AG20443 (cell line): Measurements from ENCODE around the gene CAV2.

Experiments used
- DNase-seq: peaks from one replicate; pipeline ENCODE4 v3.0.0; 2012; ENCODE audit warnings: low spot score, mixed read lengths

CAV2 gene

GRCh38 chr7:116546916-116547315 is 47.4 kb downstream of the CAV2 start:
- DNase-seq, result no peak

DNA sequence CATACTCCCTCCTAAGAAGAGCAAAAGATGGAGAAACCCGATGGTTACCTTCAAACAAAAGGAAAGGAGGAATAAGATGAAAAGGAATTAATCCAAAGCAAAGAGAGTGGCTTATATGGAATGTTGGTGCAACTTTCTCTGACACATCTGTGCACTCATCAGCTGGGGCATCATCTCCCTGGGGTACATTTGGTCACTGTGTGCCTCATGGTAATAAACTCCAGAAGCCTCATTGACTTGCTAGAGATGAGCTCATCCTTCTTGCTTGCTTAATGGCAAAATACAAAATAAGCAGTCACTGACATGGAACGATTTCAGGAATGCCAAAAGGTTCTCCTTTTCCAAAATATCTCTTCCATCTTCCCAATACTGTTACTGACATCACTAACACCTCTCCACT is 47.8 kb downstream of the CAV2 start:
- peak; percentile 81 for DNase-seq

DNA sequence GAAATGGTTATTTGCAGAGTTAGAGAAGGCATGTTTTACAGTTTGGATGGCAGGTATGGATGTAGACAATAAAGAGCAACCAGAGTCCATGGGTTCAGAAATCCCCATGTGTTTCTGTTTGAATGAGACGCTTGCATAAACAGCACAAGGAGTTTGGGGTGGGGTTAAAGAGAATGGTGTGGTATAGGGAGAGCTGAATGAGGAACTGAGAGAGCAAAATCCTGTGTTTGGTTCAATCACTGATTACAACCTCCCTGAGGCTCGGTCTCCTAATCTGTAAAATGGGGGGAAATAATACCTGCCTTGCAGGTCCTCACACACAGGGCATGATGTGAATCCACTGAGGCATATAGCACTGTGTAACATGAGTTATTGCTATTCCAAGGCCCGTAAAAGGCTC is 49.0 kb downstream of the CAV2 start:
- DNase-seq, result no peak

- DNase-seq, result no peak
These were observed 49.8 kb downstream of the CAV2 start for GRCh38 chr7:116549370-116549769.

- DNase-seq, result no peak
These were observed 52.2 kb downstream of the CAV2 start for GRCh38 chr7:116551692-116552091.

- DNase-seq, result no peak
These were observed 53.1 kb downstream of the CAV2 start for GRCh38 chr7:116552602-116553001.

DNA sequence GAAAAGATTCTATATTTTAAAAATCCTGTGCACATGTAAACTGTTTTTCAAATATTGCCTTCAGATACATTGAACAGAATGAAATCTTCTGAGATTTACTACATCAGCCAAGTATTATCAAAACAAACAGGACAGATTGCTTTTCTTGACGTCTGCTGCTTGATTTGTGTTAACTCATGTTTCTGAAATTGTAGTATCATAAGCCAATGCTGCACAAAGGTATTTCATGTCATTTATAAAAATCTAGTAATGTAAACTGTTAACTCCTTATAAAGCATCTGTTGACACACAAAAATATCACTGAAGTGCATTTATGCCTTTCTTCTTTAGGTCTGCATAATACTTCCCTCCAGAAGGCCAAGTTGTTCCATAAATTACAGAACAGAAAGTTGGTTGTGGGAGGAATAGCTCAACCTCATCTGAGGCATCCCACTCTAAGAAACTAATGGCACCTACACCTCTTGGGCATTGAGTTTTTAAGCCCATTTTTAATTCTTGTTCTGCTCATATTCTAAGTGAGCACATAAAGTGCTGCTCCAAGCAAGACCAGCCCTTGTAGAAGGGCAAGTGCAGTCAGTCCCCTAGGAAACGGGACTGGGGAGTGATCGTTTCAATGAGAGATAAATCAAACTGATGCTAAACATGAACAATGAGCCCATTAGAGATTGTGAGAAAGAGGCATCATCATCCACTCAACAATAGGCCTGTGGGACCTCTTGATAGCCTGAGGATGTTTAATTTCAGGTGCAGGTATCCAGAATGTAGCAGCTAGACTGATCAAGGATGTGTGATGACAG is 53.8 kb downstream of the CAV2 start:
- no peak for DNase-seq

DNA sequence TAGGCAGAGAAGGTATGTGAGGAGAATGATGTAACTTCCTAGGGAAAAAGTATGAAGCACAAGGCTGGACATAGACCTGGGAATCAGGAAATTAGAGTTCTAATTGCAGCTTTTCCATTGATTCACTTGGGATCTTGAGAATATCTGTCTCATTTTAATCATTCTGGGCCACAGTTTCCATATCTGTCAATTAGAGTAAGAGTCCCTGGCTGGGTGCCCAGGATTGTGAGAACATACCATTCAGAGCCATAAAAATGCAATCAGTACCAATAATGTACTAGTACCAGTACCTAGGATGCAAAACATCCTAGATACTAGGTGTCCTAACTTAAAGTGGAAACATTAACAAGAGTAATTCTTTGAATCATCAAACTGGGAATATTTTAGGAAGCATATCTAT is 54.9 kb downstream of the CAV2 start:
- DNase-seq, result no peak

- no peak for DNase-seq
These were observed 55.4 kb downstream of the CAV2 start for GRCh38 chr7:116554911-116555310.

- no peak for DNase-seq
These were observed 57.6 kb downstream of the CAV2 start for GRCh38 chr7:116557066-116557585.

DNA sequence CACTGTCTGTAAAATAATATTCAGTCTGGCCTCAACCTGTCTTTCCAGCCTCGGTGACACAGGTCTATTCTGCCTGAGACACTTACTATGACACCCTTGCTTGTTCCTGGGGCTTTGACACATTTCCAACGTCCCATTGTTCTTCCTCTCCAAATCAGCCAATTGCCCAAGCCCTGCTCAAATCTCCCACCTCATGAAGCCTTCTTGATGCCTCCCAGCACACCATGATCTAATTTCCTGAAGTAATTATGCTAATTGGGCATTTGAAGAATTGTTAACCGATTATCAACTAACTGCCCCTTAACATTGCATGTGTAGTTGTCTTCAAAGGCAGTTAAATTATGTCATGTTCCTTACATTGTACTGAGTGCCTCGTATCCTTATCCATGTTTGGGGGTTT is 58.4 kb downstream of the CAV2 start:
- DNase-seq, result no peak
